GM18499 (cell line): ENCODE results near the gene MAP3K7CL.

Experiments
- ATAC-seq: cut with Tn5 transposase; IDR thresholded peaks from one replicate; pipeline ENCODE4 v1.9.1; 2021; ENCODE audit warnings: moderate number of reproducible peaks; ENCODE audit not compliant: insufficient read depth, unreplicated experiment

Gene MAP3K7CL

GRCh38 chr21:29219165-29219770 lies 88.8 kb downstream of the MAP3K7CL start:
- ATAC-seq, result no peak

GRCh38 chr21:29221253-29221744 lies 90.9 kb downstream of the MAP3K7CL start:
- ATAC-seq, result no peak

GRCh38 chr21:29224006-29224405 lies 93.6 kb downstream of the MAP3K7CL start:
- no peak for ATAC-seq
